Measurements from ENCODE around the gene NUDT21. TPM values are rescaled to one million over a fixed set of nuclear protein-coding genes. Genes with fewer than 3 reads are reported as not detected.
A peak's percentile ranks its signal among the peaks of the same experiment; 100 is the strongest.

NUDT21 gene
- total RNA-seq, 1 experiment from 2014 or later = 109 TPM

DNA sequence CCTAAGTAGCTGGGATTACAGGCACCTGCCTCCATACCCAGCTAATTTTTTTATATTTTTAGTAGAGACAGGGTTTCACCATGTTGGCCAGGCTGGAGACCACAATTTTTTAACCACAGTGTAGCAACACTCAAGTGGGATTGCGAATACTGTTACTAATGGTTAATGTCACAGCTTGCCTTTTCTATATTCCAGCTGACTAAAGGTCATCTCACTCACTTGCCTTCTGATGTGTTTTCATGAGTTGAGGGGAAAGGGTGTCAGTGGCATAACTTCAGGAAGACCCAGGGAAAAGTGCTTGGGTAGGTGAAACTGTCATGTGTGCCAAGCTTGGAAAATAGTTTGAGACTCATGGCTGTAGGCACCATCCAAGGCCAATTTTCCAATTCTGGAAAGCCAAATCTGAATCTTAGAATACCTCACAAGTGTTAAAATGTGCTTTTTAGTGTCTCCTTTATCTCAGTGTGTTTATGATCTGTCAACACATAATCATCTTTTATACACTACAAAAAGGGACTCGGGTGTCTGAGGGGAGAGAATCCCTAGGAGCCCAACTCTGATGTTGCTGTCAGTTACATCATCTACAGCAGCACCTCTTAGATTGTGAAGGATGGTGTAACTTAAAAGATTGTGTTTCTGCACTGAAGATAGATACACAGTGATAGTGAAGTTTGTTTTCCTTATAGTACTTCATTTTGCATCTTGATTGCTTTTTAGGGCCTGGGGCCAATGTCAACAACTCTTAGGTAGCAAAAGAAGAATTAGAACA lies 27.3 kb upstream of the NUDT21 start:
- intact Hi-C loops (cut with micrococcal nuclease) = no loop called here
- Histone ChIP-seq H3K27me3 (ENCODE audit: low read length) (no peaks in the 10 kb centered on the region), H3K9me2 (replicated peaks; ENCODE audit: low read length) (no peaks in the 10 kb centered on the region), H3K9ac (ENCODE audit: low read length) (no peak overlapping the region), H3F3A (ENCODE audit: low read length, unreplicated experiment) (no peaks in the 10 kb centered on the region), H4K20me1 (ENCODE audit: low read length) (no peaks in the 10 kb centered on the region), H3K4me3 (ENCODE audit: low read length) (no peak overlapping the region), H3K36me3 (ENCODE audit: low read depth, low read length) (peaks cover 36% of the 10 kb centered on the region), H2AFZ (ENCODE audit: low read length) (no peak overlapping the region), H3K4me1 (ENCODE audit: insufficient read depth, low read length) (peaks cover 12% of the 10 kb centered on the region), H3K79me2 (ENCODE audit: low read length) (no peaks in the 10 kb centered on the region), H3K9me3 (ENCODE audit: low read length) (no peaks in the 10 kb centered on the region), H3K27ac (ENCODE audit: low read length) (no peak overlapping the region), H3K4me2 (ENCODE audit: low read length) (no peak overlapping the region)
- CTCF ChIA-PET = no interaction called here
- DNase-seq (no peak), ATAC-seq (no peak)
- no TSS peak for BruUV-seq (replicated peaks)
- TF ChIP-seq EZH2 (IDR thresholded peaks at IDR 0.05; ENCODE audit: low read length, unreplicated experiment) (no peak), EZH2phosphoT487 (IDR thresholded peaks at IDR 0.05; ENCODE audit: borderline replicate concordance, low read length) (no peak)
- TF ChIP-seq, protein P1, sequence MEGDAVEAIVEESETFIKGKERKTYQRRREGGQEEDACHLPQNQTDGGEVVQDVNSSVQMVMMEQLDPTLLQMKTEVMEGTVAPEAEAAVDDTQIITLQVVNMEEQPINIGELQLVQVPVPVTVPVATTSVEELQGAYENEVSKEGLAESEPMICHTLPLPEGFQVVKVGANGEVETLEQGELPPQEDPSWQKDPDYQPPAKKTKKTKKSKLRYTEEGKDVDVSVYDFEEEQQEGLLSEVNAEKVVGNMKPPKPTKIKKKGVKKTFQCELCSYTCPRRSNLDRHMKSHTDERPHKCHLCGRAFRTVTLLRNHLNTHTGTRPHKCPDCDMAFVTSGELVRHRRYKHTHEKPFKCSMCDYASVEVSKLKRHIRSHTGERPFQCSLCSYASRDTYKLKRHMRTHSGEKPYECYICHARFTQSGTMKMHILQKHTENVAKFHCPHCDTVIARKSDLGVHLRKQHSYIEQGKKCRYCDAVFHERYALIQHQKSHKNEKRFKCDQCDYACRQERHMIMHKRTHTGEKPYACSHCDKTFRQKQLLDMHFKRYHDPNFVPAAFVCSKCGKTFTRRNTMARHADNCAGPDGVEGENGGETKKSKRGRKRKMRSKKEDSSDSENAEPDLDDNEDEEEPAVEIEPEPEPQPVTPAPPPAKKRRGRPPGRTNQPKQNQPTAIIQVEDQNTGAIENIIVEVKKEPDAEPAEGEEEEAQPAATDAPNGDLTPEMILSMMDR (conservative IDR thresholded peaks at IDR 0.05; ENCODE audit: low read depth, low read length) = no peak
- POLR2A ChIA-PET (ENCODE audit: unreplicated experiment) = no interaction called here

DNA sequence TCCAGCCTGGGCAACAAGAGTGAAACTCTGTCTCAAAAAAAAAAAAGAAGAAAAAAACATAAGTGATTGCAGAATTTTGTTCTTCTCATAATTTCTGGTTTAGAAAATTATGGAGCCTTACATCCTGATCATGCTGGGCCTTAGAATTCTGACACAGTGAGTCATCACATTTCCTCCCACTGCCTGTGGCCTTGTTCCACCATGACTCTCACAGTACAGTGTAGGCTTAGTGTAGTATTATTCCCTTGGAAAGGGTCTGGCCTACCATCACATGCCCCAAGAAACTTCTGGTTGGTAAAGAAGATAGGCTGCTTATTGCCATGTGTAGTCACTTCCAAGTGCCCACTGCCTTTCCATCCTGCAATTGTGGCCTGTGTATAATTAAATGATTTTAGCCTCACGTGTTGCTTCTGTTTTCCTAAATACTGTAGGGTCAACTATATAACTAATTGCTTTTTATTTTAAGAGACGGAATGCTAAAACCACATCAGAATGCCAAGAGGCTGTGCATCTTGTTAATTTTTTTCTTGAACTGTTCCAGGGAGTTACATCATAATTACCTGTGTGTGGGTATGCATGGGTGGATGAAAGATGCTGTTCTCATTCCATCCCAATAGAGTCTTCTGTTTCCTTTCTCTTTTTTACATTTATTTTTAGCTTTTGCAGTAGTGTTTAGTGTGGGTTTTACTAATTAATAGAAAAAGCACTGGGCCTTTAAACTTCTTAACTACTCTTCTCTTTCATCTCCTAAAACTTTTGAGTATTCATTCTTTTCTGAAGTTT lies 26.2 kb upstream of the NUDT21 start:
- DNase-seq (peak; percentile 66), ATAC-seq (peak; percentile 98)
- Histone ChIP-seq H2AFZ (ENCODE audit: low read length) (no peak overlapping the region), H3K4me3 (ENCODE audit: low read length) (no peak overlapping the region), H3K27me3 (ENCODE audit: low read length) (no peaks in the 10 kb centered on the region), H3K36me3 (ENCODE audit: low read depth, low read length) (peaks cover 37% of the 10 kb centered on the region), H3K27ac (ENCODE audit: low read length) (peak overlapping the region; percentile 25; the same call in 1 of the 2 replicates), H3K9ac (ENCODE audit: low read length) (no peak overlapping the region), H3K9me3 (ENCODE audit: low read length) (no peaks in the 10 kb centered on the region), H3K4me1 (ENCODE audit: insufficient read depth, low read length) (peaks cover 12% of the 10 kb centered on the region), H3K9me2 (replicated peaks; ENCODE audit: low read length) (no peaks in the 10 kb centered on the region), H4K20me1 (ENCODE audit: low read length) (no peaks in the 10 kb centered on the region), H3K79me2 (ENCODE audit: low read length) (no peaks in the 10 kb centered on the region), H3K4me2 (ENCODE audit: low read length) (peak overlapping the region; percentile 14; the same call in 1 of the 2 replicates), H3F3A (ENCODE audit: low read length, unreplicated experiment) (no peaks in the 10 kb centered on the region)
- ChIA-PET CTCF (no interaction called here), POLR2A (ENCODE audit: unreplicated experiment) (no interaction called here)
- intact Hi-C loops (cut with micrococcal nuclease) = no loop called here
- TF ChIP-seq EZH2 (IDR thresholded peaks at IDR 0.05; ENCODE audit: low read length, unreplicated experiment) = no peak
- no peak for TF ChIP-seq EZH2phosphoT487 (IDR thresholded peaks at IDR 0.05; ENCODE audit: borderline replicate concordance, low read length)
- TF ChIP-seq, protein P1 (conservative IDR thresholded peaks at IDR 0.05; ENCODE audit: low read depth, low read length) = no peak
- no TSS peak for BruUV-seq (replicated peaks)

Data from PC-3 (cell line).